Glutamatergic neuron (in vitro differentiated cells): ENCODE data around the gene CDKN1C. TPM values are rescaled to one million over a fixed set of nuclear protein-coding genes. Genes with fewer than 3 reads are reported as not detected.

Source experiments
- DNase-seq: peaks from one replicate; pipeline ENCODE4 v3.0.0; 2022
- H3K27ac Mint-ChIP-seq: one replicate; pipeline ENCODE4 v1.8.0; 2020; ENCODE audit warnings: mild to moderate bottlenecking, mixed read lengths, inconsistent platforms; ENCODE audit not compliant: unreplicated experiment
- H3K27me3 Mint-ChIP-seq: one replicate; pipeline ENCODE4 v1.8.0; 2020; ENCODE audit warnings: mild to moderate bottlenecking, moderate library complexity, mixed read lengths, inconsistent platforms; ENCODE audit not compliant: unreplicated experiment
- H3K36me3 Mint-ChIP-seq: one replicate; pipeline ENCODE4 v1.8.0; 2020; ENCODE audit warnings: mild to moderate bottlenecking, mixed read lengths, inconsistent platforms; ENCODE audit not compliant: unreplicated experiment
- H3K4me1 Mint-ChIP-seq: one replicate; pipeline ENCODE4 v1.8.0; 2020; ENCODE audit warnings: mild to moderate bottlenecking, low read depth, mixed read lengths, inconsistent platforms; ENCODE audit not compliant: unreplicated experiment
- H3K4me3 Mint-ChIP-seq: one replicate; pipeline ENCODE4 v1.8.0; 2020; ENCODE audit warnings: mild to moderate bottlenecking, mixed read lengths, inconsistent platforms; ENCODE audit not compliant: unreplicated experiment
- H3K9me3 Mint-ChIP-seq: one replicate; pipeline ENCODE4 v1.8.0; 2020; ENCODE audit warnings: mild to moderate bottlenecking, moderate library complexity, mixed read lengths, inconsistent platforms; ENCODE audit not compliant: unreplicated experiment
- CTCF ChIP-seq: fragments of 200-600 bp; sonication (generic); IDR thresholded peaks from one replicate; pipeline ENCODE4 v1.5.0; 2021; ENCODE audit not compliant: partially characterized antibody, unreplicated experiment
- total RNA-seq: library from RNA; stranded (reverse); fragmentation: NEBNext Ultra II Directional; extraction: Animal tissue kit (Norgen Biotek cat#: 25700); gene quantifications from one replicate; pipeline ENCODE4 v1.2.1, GENCODE V29; 2021; ENCODE audit not compliant: unreplicated experiment

Gene CDKN1C
- total RNA-seq, 1 donor from 2014 or later: 391 TPM

- Mint-ChIP-seq H3K4me3 (no peak overlapping the region), H3K36me3 (no peaks in the 10 kb centered on the region), H3K27ac (no peak overlapping the region), H3K4me1 (peaks cover 8% of the 10 kb centered on the region), H3K27me3 (peaks cover 12% of the 10 kb centered on the region), H3K9me3 (peaks cover 11% of the 10 kb centered on the region)
- no peak for DNase-seq
- TF ChIP-seq CTCF: no peak
Measured at GRCh38 chr11:2890466-2891294, 5.1 kb upstream of the CDKN1C start.

- peaks cover 8% of the 10 kb centered on the region for H3K4me1 Mint-ChIP-seq
- no peak overlapping the region for H3K4me3 Mint-ChIP-seq
- no peak for DNase-seq
- no peaks in the 10 kb centered on the region for H3K36me3 Mint-ChIP-seq
- H3K27me3 Mint-ChIP-seq: peaks cover 14% of the 10 kb centered on the region
- no peak overlapping the region for H3K27ac Mint-ChIP-seq
- TF ChIP-seq CTCF: no peak
- peaks cover 13% of the 10 kb centered on the region for H3K9me3 Mint-ChIP-seq
Measured at GRCh38 chr11:2889362-2890273, 4.0 kb upstream of the CDKN1C start.

GRCh38 chr11:2888266-2888968 is 2.8 kb upstream of the CDKN1C start:
- Mint-ChIP-seq H3K4me3 (no peak overlapping the region), H3K4me1 (peaks cover 8% of the 10 kb centered on the region), H3K27me3 (peaks cover 14% of the 10 kb centered on the region), H3K9me3 (peaks cover 13% of the 10 kb centered on the region), H3K27ac (peak overlapping the region; percentile 12), H3K36me3 (no peaks in the 10 kb centered on the region)
- DNase-seq: peak; percentile 98
- peak; percentile 90 for TF ChIP-seq CTCF

- Mint-ChIP-seq H3K9me3 (peaks cover 21% of the 10 kb centered on the region), H3K27ac (peak overlapping the region; percentile 91), H3K4me1 (peaks cover 11% of the 10 kb centered on the region), H3K4me3 (no peak overlapping the region), H3K27me3 (peaks cover 15% of the 10 kb centered on the region), H3K36me3 (no peaks in the 10 kb centered on the region)
- no peak for TF ChIP-seq CTCF
- no peak for DNase-seq
Measured at GRCh38 chr11:2887515-2888195, 2.1 kb upstream of the CDKN1C start.
